ENCODE results near the gene ZCWPW1.
"Not testable (repeated sequence)": the region's sequence is repeated elsewhere in the genome, so short reads cannot be mapped to it uniquely, and the experiment has no call there.

ZCWPW1 gene

DNA sequence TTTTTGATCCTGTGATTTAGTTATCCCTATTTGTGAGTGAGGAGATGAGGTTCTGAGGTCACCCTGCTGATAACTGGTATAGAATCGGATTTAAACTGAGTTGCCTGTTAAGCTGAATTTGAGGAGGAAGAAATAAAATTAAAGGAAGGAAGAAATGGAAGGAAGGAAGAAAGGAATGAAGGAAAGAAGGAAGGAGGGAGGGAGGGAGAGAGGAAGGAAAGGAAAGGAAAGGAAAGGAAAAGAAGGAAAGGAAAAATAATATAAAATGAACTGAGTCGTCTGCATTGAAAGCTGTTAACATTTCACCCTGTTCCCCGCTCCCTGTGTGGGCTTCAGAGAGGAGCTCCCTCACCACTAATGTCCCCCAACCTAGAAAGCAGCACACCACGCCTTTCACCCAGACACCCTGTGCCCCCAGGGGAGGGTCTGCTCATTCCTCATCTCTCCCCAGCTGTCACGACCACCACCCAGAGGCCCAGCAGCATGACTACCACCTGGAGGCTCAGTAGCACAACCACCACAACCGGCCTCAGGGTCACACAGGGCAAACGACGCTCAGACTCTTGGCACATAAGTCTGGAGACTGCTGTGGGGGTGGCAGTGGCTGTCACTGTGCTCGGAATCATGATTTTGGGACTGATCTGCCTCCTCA, 38.9 kb downstream of the ZCWPW1 start:
- H3K4me3 ChIP-seq (ENCODE audit: low read depth, low read length), result no peak overlapping the region
- no peak for TF ChIP-seq CTCF (IDR thresholded peaks at IDR 0.05; ENCODE audit: insufficient read depth, low read depth, low read length, missing control alignments)
- DNase-seq (ENCODE audit: low read depth), result no peak

DNA sequence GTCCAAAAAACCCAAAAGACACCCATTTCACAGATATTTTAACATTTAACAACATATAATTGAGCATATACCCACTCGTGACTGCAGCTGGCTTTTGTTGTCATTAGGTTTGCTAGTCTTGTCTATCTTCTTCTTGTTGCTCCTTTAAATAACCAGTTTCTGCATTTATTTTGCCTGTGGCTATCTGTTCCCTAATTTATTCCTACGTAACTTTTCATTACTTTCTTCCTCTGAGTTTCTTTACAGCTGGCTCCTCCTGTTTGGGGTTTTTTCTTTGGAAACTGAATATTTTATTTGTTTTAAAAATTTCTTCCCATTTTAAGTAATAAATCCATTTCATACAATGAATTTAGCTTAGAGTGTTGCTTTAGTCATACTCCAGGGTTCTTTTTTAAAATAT, 40.8 kb downstream of the ZCWPW1 start:
- TF ChIP-seq CTCF (IDR thresholded peaks at IDR 0.05; ENCODE audit: insufficient read depth, low read depth, low read length, missing control alignments), result no peak
- H3K4me3 ChIP-seq (ENCODE audit: low read depth, low read length), result no peak overlapping the region
- DNase-seq (ENCODE audit: low read depth), result no peak

- H3K4me3 ChIP-seq (ENCODE audit: low read depth, low read length), result no peak overlapping the region
- DNase-seq (ENCODE audit: low read depth), result no peak
- TF ChIP-seq CTCF (IDR thresholded peaks at IDR 0.05; ENCODE audit: insufficient read depth, low read depth, low read length, missing control alignments), result no peak
These were observed 41.6 kb downstream of the ZCWPW1 start for GRCh38 chr7:100386940-100387339.

DNA sequence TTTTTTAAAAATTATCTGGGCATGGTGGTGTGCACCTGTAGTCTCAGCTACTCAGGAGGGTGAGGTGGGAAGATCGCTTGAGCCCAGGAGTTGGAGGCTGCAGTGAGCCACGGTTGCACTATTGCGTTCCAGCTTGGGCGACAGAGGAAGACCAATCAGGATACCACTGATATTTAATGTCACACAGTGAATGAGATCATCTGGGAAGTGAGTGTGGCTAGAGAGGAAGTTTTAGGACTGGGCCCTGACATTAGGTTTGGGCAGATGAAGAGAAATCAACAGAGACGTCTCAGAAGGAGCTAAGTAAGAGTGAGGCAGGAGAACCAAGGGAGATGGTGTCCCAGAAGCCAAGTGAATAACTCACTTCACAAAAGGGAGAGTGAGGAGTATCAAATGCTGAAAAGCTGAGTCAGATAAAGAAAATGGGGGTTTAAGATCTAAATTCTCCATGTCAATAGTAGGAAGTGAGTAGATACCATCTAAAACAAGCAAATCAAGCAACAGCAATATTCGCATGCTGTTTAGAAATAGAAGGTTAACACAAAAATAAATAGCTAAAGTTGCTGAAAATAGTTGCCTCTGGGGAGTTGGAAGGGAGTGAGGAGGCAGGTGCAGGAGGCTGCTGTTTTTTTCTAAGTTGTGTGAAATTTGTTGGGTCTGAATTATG, 43.7 kb downstream of the ZCWPW1 start:
- no peak for DNase-seq (ENCODE audit: low read depth)
- no peak for TF ChIP-seq CTCF (IDR thresholded peaks at IDR 0.05; ENCODE audit: insufficient read depth, low read depth, low read length, missing control alignments)
- H3K4me3 ChIP-seq (ENCODE audit: low read depth, low read length), result no peak overlapping the region

DNA sequence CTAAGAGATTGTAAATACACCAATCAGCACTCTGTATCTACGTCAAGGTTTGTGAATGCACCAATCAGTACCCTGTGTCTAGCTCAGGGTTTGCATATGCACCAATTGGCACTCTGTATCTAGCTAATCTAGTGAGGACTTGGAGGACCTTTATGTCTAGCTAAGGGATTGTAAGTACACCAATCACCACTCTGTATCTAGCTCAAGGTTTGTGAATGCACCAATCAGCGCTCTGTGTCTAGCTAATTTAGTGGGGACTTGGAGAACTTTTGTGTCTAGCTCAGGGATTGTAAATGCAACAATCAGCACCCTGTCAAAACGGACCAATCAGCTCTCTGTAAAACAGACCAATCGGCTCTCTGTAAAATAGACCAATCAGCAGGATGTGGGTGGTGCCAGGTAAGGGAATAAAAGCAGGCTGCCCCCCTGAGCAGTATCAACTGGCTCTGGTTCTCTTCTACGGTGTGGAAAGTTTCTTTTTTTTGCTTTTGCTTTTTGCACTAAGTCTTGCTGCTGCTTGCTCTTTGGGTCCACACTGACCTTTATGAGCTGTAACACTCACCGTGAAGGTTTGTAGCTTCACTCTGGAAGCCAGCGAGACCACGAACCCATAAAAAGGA, 46.2 kb downstream of the ZCWPW1 start:
- H3K4me3 ChIP-seq (ENCODE audit: low read depth, low read length); DNase-seq (ENCODE audit: low read depth): not testable (repeated sequence)

DNA sequence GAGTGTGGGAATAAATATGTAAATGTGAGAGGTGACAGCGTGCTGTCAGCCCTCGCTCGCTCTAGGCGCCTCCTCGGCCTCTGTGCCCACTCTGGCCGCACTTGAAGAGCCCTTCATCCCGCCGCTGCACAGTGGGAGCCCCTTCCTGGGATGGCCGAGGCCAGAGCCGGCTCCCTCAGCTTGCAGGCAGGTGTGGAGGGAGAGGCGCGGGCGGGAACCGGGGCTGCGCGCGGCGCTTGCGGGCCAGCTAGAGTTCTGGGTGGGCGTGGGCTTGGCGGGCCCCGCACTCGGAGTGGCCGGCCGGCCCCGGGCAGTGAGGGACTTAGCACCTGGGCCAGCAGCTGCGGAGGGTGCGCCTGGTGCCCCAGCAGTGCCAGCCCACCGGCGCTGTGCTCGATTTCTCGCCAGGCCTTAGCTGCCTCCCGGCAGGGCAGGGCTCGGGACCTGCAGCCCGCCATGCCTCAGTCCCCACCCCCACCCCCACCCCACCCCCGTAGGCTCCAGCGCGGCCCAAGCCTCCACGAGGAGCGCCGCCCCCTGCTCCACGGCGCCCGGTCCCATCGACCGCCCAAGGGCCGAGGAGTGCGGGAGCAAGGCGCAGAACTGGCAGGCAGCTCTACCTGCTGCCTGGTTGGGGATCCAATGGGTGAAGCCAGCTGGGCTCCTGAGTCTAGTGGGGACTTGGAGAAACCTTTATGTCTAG, 46.8 kb downstream of the ZCWPW1 start:
- not testable (repeated sequence) for H3K4me3 ChIP-seq (ENCODE audit: low read depth, low read length); DNase-seq (ENCODE audit: low read depth)

DNA sequence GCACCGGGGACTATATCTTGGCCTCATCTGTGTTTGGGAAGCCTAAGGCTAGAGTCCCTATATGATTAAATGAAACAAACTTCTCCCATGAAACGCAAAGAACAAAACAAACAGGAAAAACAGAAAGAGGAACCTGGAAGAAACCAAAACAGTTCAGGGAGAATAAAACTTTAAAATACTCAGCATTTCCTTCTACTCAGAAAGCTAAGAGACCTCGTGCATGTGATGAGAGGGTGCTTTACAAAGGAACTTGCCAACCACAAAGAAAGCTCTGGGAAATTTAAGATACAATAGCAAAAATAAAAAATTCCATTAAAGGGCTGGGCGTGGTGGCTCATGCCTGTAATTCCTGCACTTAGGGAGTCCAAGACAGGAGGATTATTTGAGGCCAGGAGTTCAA, 48.3 kb downstream of the ZCWPW1 start:
- no peak overlapping the region for H3K4me3 ChIP-seq (ENCODE audit: low read depth, low read length)
- no peak for TF ChIP-seq CTCF (IDR thresholded peaks at IDR 0.05; ENCODE audit: insufficient read depth, low read depth, low read length, missing control alignments)
- no peak for DNase-seq (ENCODE audit: low read depth)
